Measurements from ENCODE around the gene ECHS1.
"Not testable (repeated sequence)": the region's sequence is repeated elsewhere in the genome, so short reads cannot be mapped to it uniquely, and the experiment has no call there.

Gene ECHS1

DNA sequence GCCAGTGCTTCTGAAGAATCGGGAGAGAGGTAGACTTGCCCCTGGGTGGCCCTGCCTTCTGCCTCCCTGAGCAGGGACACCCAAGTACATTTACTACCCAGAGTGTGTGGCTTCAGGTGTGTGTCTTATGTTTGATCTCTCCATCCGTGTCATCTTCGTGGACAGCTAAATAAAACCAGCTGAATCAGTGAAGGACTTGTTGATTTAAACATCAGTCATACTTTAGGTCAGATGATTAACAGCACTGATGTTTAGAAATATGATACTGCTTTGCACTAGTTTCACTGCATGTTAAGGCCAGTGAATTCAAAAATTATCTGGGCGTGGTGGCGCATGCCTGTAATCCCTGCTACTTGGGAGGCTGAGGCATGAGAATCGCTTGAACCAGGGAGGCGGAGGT lies 24.8 kb upstream of the ECHS1 start:
- peak; percentile 46 for DNase-seq

DNA sequence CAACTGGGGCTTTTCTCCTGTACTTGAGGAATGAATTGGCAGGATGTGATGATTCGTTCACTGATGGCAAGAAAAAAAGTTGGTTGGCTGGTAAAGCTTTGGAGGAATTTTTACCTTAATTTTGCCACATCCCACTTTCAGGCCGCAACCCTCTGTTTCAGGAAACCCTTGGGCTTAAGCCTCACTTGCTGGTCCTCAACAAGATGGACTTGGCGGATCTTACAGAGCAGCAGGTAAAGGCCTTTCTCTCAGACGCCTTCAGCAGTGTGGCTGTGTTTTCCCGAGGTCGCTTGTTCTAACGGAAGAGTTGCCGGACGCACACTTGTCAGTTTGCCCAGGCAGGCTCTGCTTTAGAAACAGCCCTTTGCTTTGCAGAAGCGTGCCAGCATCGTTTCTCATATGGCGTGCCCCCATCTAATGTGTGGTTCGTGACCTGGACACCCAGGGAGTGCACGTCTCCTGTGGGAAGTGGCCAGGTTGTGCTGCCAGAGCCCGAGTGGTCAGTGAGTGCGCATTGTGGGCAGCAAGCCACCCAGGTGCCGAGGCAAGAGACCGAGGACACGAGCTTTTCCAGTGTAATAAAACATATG lies 23.0 kb upstream of the ECHS1 start:
- no peak for DNase-seq

DNA sequence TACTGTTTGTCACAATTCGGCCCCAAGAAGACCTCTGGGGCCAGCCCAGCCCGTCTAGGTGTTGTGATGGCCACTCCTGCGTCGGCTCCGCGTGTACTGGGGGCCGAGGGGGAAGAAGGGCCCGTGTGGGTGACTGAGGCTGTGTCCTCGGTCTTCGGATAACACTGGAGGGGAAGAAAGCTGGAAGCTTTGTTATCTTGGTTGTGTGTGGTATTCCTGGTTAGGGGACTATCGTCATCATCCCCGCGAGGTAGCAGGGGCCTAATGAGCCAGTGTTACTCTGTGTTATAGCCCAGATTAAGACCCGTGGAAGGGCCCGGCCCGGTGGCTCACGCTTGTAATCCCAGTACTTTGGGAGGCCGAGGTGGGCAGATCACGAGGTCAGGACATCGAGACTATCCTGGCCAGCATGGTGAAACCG lies 21.7 kb upstream of the ECHS1 start:
- peak; percentile 4 for DNase-seq

DNA sequence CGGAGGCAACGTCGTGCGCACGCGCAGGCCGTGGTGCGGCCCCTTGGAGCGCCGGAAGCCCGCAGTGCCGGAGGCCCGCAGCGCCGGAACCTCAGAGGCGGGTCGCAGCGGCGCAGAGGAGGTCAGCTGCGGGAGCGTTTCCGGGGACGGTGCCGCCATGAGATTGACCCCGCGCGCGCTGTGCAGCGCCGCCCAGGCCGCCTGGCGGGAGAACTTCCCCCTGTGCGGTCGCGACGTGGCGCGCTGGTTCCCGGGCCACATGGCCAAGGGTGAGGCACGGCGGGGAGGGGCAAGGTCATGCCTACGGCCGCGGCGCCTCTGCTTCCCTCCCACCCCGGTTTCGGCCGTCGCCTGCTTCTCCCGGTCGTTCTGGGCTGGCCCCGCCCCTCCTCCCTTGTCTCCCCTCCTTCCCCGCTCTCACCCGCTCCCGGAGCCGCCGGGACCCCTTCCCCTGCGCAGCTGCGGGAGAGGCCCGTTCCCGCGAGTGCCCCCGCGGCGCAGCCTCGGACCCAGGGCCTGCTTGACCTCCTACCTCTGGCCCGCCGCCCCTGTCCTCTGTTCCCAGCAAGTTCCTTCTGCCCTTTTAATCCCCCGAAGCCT lies 21.0 kb upstream of the ECHS1 start, which contains the start of gene MTG1:
Gene MTG1, plus strand, starts transcription at position 94 of the 600 bp plus-strand sequence. Its CDS starts 64 bp downstream, at position 158.
- DNase-seq = peak; percentile 89

DNA sequence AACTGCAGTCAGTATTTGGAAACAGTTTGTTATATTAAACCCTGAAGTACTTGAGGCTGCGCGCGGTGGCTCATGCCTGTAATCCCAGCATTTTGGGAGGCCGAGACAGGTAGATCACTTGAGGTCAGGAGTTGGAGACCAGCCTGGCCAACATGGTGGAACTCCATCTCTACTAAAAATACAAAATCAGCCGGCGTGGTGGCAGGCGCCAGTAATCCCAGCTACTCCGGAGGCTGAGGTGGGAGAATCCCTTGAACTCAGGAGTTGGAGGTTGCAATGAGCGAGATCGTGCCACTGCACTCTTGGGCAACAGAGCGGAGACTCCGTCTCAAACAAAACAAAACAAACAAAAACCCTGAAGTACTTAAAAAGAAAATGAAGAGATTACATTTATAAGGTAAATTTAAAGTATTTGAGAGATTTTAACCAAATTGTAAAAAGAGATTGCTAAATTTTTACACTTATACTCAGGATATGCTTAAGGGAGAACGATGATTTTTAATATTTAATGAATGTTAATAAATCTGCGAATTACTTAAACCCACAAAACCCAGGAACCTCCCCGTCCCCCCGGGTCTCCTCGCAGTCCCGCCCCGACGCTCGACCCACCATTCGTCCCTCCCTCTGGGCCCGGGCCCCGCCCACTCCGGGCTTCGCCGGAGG lies 20.4 kb upstream of the ECHS1 start:
- DNase-seq = no peak

DNA sequence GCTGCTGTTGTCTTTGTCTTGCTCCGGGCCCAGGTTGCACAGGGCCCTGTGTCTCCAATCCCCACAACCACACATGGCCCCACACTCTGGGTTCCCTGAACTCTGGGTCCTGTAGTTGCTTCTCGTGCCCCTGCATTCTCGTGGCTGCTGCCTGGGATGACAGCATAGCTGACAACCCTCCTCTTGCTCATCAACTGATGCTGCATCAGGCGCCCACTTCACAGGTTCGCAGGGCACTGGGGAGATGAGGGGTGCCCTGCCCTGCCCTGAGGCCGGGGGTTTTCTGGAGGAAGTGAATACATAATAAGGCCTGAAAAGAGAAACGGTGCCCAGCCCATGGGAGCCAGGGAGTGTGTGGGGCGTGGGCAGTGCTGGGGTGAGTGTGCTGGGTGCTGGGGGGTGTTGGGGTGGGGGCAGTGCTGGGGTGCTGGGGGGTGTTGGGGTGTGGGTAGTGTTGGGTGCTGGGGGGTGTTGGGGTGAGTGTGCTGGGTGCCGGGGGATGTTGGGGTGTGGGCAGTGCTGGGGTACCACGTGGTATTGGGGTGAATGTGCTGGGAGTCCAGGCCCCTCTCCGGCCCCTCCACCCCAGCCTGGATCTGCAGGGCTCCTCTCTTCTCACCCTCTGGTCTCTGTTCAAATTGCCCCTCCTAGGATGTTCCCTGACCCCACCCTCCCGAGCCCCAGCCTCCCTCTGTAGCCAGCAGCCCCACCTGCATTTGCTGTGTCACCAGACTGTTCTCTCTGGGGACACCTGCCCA lies 18.8 kb upstream of the ECHS1 start:
- DNase-seq = no peak

DNA sequence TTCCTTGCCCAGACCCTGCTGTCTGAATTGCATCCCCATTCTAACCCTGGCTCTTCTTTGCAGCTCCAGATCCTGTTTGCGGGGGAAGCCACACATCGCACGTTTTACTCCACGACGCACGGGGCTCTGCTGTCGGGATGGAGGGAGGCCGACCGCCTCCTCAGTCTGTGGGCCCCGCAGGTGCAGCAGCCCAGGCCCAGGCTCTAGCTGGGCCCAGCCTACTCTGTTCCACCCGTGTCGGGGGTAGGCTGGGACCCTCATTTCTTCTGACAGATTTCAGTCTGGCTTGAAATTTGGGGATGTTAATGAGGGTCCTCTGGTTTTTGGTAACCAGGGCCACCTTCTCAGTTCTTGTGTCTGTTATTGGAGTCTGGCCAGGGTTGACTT lies 18.1 kb upstream of the ECHS1 start:
- no peak for DNase-seq

DNA sequence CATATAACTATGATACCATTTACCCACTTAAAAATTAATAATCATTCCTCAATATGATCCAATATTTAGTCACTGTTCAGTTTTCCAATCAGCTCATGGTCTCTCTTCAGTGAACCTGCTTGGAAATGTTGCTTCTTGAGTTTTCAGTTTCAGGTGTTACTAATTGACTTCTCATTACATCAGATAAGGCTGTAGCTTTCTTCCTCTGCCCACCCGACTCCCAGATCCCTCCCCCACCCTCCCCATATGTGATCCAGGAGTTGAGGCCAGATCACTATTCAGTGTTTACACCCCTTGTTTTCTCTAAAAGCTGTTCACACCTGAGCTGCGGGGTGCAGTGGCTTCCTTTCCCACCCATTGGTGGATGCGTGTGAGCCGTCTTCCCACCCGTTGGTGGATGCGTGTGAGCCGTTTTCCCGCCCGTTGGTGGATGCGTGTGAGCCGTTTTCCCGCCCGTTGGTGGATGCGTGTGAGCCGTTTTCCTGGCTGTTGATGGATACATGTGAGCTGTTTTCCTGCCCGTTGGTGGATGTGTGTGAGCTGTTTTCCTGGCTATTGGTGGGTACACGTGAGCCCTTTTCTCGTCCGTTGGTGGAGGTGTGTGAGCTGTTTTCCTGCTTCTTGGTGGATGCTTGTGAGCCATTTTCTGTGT lies 17.6 kb upstream of the ECHS1 start:
- no peak for DNase-seq

DNA sequence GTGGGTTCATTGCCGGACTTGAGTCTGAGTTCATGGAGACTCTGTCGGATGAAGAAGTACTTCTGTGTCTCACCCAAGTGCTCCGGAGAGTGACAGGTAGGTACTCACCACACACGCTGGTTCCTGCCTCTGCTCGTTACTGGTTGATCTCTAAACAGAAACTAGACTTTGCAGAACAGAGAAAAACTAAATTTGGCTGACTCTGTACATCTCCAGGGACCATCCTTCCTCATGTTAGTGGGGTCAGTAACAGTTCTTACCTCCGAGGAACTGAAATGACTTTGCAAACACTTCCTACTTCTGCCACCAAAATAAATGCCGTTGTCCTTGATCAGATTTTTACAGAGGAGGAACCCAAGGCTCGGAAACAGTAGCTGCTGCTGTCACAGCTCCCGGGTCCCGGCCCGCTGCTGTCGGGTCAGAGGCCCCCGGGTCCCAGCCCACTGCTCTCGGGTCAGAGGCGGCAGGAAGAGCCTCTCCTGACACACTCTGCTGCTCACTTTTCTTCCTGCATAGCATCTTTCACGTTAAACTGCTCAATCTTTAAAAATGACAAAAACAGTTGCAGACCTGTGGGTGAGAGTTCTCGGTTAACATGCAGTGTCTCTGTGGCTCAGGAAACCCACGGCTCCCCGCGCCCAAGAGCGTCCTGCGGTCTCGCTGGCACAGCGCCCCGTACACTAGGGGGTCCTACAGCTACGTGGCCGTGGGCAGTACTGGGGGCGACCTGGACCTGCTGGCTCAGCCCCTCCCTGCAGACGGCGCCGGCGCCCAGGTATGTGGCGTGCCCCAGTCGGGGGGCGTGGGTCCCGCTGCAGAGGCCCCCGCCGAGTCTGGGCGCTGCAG lies 16.0 kb upstream of the ECHS1 start:
- no peak for DNase-seq

DNA sequence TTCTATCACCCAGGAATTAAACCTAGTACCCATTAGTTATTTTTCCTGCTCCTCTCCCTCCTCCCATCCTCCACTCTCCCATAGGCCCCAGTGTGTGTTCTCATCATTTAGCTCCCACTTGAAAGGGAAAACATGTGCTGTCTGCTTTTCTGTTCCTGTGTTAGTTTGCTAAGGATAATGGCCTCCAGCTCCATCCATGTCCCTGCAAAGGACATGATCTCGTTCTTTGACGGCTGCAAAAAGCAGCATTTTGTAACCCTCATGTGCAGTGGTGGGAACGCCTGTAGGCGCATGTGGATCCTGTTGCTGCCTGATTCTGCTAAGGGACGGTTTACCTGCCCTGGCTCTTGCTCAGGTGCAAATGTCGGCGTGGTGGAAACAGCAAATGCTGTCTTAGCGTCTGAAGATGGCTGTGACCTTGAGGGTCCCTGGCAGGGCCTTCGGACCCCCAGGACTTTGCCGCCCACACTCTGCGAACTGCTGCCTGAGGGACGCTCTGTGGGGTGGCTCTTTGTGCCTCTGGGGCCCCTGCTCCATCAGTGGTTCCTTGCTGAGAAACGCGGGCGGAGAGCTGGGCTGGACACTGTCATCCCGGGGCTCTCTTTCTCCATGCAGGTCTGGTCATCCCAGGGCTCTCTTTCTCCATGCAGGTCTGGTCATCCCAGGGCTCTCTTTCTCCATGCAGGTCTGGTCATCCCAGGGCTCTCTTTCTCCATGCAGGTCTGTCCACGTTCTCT lies 15.2 kb upstream of the ECHS1 start:
- no peak for DNase-seq

DNA sequence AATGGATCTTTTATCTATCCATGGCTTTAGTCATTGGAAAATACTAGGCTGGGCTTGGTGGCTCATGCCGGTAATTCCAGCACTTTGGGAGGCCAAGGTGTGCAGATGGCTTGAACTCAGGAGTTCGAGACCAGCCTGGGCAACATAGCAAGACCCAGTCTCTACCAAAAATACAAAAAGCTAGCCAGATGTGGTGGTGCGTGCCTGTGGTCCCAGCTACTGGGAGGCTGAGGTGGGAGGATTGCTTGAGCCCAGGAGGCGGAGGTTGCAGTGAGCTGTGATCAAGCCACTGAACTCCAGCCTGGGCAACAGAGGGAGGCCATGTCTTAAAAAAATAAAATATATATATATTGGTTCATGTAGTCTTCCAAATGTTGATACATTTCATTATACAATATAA lies 13.8 kb upstream of the ECHS1 start:
- DNase-seq = not testable (repeated sequence)

DNA sequence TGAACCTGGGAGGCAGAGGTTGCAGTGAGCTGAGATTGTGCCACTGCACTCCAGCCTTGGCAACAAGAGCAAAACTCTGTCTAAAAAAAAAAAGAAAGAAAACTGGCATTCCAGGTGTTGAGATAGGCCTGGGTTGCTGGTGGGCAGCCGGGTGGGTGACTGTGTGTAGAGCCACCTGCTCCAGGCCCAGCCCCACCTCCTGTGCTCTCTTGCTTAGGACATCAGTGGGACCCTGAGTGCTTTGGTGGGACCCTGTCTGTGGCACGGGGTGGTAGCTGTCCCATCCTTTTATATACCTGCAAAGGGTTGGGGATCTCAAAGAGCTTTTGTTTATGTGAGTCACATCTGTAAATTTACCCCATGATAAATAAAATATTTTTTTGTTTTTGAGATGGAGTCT lies 12.1 kb upstream of the ECHS1 start:
- no peak for DNase-seq

DNA sequence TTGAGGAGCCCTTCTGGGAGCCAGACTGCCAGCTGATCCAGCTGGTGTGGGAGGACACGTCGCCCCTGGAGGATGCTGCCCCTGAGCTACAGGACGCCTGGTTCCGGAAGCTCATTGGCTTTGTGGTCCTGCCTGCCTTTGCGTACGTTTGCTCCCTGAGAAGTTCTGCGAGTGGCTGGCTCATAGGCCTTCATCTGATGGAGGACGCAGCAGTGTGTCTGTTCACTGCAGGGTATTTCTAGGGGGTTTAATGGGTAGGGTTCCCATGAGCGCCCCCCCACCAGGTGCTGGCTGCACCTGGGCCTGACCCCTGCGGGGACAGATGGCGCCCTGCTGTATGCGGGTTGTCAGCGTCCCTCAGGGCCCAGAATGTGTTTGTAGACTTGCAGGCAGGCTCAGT lies 10.9 kb upstream of the ECHS1 start:
- DNase-seq = no peak

DNA sequence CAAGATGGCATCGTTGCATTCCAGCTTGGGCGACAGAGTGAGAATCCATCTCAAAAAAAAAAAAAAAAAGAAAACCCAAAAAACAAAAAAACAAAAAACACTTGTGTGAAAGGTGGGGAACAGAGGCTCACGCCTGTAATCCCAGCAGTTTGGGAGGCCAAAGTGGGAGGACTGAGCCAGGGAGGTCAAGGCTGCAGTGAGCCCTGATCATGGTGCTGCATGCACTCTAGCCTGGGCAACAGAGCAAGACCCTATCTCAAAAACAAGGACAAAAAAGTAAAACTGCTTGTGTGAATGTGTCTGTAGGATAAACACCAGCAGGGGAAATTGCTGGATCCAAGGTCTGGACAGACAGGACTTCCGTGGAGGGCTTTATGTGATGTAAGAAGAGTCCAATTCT lies 10.4 kb upstream of the ECHS1 start:
- DNase-seq = no peak

DNA sequence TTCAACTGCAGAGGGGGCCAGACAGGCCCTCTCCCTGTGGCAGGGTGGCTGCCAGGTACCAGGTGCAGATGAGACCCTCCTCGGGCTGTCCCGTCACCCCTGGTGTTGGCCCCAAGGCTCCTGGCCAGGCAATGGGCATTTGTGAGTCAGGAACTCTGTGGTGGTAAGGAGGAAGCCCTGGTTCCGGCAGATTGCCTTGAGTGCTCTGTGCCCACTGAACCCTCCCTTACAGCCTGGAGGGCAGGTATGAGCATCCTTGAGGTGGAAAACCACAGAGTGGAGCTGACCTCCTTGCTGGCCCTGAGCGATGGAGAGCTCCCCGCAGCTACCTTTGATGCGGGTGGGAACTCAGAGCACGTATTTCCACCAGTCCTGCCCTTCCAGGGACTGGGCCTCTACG lies 7.9 kb upstream of the ECHS1 start:
- no peak for DNase-seq

DNA sequence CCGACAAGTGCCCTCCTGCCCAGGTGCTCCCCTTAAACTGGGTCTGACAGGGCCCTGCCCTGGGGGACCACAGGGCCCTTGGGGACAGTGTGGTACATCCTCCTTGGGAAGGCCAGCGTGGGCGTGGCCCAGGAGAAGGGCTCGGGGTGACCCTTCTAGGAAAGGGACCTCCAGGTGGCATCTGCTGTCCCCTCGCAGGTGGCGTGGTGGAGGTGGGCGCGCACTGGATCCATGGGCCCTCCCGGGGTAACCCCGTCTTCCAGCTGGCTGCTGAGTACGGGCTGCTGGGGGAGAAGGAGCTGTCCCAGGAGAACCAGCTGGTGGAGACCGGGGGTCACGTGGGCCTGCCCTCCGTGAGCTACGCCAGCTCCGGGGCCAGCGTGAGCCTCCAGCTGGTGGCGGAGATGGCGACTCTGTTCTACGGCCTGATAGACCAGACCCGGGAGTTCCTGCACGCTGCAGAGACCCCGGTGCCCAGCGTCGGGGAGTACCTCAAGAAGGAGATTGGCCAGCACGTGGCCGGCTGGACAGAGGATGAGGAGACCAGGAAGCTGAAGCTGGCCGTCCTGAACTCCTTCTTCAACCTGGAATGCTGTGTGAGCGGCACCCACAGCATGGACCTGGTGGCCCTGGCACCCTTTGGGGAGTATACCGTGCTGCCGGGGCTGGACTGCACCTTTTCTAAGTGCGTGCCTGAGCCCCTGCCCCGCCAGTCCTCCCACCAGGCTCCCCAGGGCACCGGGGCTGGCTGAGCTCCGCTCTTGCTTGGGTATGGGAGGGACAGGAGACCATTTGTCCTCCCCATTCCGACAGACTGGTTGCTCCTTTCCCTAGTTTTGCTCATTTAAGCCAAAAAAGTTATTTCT lies 6.9 kb upstream of the ECHS1 start:
- DNase-seq = no peak

DNA sequence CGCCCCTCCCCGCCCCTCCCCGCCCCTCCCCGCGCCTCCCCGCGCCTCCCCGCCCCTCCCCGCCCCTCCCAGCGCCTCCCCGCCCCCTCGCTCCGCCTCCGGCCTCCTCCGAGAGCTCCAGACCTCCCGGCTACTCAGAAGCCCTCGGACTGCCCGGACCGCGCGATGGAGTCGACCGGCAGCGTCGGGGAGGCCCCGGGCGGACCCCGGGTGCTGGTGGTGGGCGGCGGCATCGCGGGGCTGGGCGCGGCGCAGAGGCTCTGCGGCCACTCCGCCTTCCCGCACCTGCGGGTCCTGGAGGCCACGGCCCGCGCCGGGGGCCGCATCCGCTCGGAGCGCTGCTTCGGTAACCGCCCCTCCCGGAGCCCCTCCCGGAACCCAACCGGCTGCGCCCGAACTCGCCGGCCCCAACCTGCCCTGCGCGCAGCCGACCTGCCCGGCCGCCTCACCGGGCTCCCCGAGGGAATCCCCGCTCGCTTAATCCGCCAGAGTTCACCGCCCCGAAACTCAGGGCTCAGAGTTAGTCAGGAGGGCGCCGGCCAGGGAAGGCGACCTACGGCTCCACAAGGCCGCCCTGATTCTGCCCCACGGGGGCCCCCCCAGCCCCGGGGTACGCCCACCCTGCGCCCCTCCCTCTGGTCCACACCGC lies 6.1 kb upstream of the ECHS1 start, which contains the start of gene PAOX:
Gene PAOX, plus strand, starts transcription at position 111 of the 649 bp plus-strand sequence. Its CDS starts 55 bp downstream, at position 166.
- DNase-seq = peak; percentile 42

DNA sequence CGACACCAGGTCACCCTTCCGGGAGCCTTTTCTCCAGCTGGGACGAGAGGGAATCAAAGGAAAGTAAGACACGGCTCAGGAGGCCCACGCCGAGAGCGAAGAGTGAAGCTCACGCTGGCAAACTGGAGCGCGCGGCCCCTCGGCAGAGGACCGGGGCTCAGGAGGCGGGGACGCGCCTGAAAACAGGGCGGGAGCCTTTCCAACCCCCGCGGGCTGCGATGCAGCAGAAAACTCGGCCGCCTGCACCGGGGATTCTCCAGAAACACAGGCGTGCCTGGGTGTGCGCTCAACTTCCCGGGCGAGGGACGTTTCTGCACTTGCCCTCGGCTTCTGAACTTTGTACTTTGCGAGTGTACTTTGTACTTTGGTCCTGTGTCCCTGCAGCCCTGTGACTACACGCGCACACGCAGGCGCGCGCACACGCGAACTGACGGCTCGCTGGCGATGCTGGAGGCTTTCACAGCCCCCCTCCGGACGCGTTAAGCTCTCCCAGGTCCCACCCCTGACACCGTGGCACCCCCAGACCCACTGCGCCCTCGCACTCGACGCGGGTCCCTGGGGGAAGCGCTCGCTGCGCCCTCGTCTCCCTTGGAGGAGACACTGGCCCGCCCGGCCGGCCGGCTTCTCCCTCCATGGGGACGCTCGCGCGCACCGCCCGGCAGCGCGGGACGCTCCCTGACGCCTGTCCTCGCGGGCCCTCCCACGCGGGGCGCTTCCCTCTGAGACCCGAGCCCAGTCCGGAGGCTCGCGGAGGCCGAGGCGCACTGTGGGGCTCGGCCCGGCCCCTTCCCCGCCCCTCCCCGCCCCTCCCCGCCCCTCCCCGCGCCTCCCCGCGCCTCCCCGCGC lies 5.3 kb upstream of the ECHS1 start:
- DNase-seq = peak; percentile 22

DNA sequence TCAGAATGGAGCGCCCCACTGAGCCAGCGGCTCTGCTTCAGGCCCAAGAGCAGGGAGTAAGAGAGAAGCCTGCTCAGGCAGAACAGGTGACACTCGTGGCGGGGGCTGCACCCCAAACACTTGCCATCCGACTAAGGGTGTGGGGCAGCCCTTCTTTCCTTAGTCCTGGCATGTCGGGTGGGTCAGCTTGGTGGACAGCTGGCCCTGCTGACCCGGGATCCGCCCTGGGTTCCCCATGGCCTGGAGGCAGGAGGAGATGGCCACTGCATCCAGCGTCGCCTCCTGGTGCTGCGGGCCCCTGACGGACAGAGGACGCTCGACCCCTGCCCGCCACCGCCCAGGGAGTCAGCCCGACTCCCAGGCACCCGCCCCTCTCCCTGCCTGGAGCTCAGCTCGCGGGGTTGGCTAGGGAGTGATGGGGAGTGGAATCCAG lies 4.7 kb upstream of the ECHS1 start:
- DNase-seq = no peak

All from HCEC 1CT (cell line).